ENCODE data around the gene LDB2. TPM values are rescaled to one million over a fixed set of nuclear protein-coding genes. Genes with fewer than 3 reads are reported as not detected.
A peak's percentile ranks its signal among the peaks of the same experiment; 100 is the strongest.

The LDB2 gene
- total RNA-seq, 6 experiments from 2014 or later = 24.2 to 40.4 (median 31.7) TPM

DNA sequence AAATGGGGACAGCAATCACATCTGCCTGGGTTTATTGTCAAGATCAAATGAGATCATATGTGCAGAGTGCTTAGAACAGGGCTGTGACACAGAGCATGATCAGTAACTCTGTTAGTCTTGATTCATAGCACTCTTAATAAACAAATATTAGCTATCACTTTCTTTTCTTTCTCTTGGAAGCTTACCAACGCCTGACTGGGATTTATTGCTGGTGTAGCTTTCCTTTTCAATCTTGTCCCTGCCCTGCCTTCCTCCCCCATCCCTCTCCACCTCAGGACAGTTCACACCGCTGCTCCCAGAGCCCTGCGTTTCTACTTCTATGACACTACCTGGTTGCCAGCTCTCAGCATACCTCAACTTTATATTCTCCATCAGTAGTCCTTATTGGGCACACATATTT, 120.7 kb downstream of the LDB2 start:
- H3K36me3 Mint-ChIP-seq (ENCODE audit: low read depth) = peaks cover 19% of the 10 kb centered on the region
- H3K27ac Mint-ChIP-seq = no peak overlapping the region
- no peaks in the 10 kb centered on the region for H3K9me3 Mint-ChIP-seq
- no peaks in the 10 kb centered on the region; the same call in 1 of the 2 replicates for H3K27me3 Mint-ChIP-seq (ENCODE audit: insufficient read depth)
- H3K4me1 Mint-ChIP-seq (ENCODE audit: low read depth) = peaks cover 21% of the 10 kb centered on the region
- no peak overlapping the region for H3K4me3 Mint-ChIP-seq
- TF ChIP-seq, protein P1, sequence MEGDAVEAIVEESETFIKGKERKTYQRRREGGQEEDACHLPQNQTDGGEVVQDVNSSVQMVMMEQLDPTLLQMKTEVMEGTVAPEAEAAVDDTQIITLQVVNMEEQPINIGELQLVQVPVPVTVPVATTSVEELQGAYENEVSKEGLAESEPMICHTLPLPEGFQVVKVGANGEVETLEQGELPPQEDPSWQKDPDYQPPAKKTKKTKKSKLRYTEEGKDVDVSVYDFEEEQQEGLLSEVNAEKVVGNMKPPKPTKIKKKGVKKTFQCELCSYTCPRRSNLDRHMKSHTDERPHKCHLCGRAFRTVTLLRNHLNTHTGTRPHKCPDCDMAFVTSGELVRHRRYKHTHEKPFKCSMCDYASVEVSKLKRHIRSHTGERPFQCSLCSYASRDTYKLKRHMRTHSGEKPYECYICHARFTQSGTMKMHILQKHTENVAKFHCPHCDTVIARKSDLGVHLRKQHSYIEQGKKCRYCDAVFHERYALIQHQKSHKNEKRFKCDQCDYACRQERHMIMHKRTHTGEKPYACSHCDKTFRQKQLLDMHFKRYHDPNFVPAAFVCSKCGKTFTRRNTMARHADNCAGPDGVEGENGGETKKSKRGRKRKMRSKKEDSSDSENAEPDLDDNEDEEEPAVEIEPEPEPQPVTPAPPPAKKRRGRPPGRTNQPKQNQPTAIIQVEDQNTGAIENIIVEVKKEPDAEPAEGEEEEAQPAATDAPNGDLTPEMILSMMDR (IDR thresholded peaks at IDR 0.05) = no peak
- DNase-seq = no peak

- no peaks in the 10 kb centered on the region for H3K9me3 Mint-ChIP-seq
- peaks cover 39% of the 10 kb centered on the region for H3K4me1 Mint-ChIP-seq (ENCODE audit: low read depth)
- H3K36me3 Mint-ChIP-seq (ENCODE audit: low read depth) = peaks cover 34% of the 10 kb centered on the region
- H3K27me3 Mint-ChIP-seq (ENCODE audit: insufficient read depth) = no peaks in the 10 kb centered on the region; the same call in none of the 2 replicates
- H3K27ac Mint-ChIP-seq = no peak overlapping the region
- H3K4me3 Mint-ChIP-seq = no peak overlapping the region
- TF ChIP-seq, protein P1 (IDR thresholded peaks at IDR 0.05) = no peak
- no peak for DNase-seq
Measured at GRCh38 chr4:16775411-16776154, 122.9 kb downstream of the LDB2 start.

DNA sequence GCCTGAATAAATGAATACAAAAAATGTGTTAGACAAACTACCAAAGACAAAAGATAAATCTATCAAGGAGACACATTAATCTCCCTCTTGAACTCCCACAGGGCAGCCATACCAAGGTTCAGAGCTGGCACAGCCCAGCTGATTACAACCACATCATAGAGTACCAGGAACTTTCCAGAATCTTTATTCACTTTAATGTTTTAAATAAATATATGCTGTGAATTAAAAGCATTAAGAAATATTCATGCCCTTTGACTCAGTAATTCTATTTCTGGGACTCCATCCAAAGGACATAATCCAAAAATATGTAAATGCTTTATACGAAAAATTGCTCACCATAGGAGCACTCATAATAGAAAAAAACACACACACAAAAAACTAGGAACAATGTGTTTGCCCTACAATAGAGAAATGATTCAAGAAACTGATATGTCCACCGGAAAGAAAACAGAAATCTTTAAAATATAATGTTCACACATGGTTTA, 126.0 kb downstream of the LDB2 start:
- Mint-ChIP-seq H3K27me3 (ENCODE audit: insufficient read depth) (no peaks in the 10 kb centered on the region; the same call in 1 of the 2 replicates), H3K4me3 (no peak overlapping the region), H3K36me3 (ENCODE audit: low read depth) (peaks cover 26% of the 10 kb centered on the region), H3K9me3 (no peaks in the 10 kb centered on the region), H3K4me1 (ENCODE audit: low read depth) (peaks cover 39% of the 10 kb centered on the region), H3K27ac (peak overlapping the region; percentile 19)
- TF ChIP-seq, protein P1 (IDR thresholded peaks at IDR 0.05) = no peak
- DNase-seq = no peak

- Mint-ChIP-seq H3K36me3 (ENCODE audit: low read depth) (peaks cover 26% of the 10 kb centered on the region), H3K4me1 (ENCODE audit: low read depth) (peaks cover 39% of the 10 kb centered on the region)
Measured at GRCh38 chr4:16770710-16771285, 127.6 kb downstream of the LDB2 start.

DNA sequence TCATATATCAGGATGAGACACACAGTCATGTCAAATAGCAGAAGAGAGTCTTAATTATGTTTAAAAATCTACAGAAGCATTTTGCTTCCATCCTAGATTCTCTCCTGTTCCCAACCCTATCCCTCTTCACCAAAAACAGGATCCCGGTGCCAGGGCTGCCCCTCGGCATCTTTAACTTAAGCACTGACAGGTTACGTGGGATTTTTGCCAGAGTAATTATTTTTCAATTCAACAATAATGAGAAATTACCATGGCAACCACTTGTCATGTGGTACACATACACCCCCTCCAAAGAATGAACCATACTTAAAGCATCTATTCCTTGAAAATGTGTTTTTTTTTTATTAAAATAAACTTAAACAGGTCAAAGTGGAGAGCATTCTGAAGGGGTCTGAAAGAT, 130.6 kb downstream of the LDB2 start:
- no peak overlapping the region for H3K4me3 Mint-ChIP-seq
- H3K27ac Mint-ChIP-seq = no peak overlapping the region
- peaks cover 46% of the 10 kb centered on the region for H3K4me1 Mint-ChIP-seq (ENCODE audit: low read depth)

More at GRCh38 chr4:16770710-16771285, 127.6 kb downstream of the LDB2 start:
- H3K4me3 Mint-ChIP-seq = no peak overlapping the region
- TF ChIP-seq, protein P1 (IDR thresholded peaks at IDR 0.05) = no peak
- no peak for DNase-seq
- H3K9me3 Mint-ChIP-seq = no peaks in the 10 kb centered on the region
- H3K27me3 Mint-ChIP-seq (ENCODE audit: insufficient read depth) = no peaks in the 10 kb centered on the region; the same call in 1 of the 2 replicates
- no peak overlapping the region for H3K27ac Mint-ChIP-seq

More for the DNA sequence above, 130.6 kb downstream of the LDB2 start:
- Mint-ChIP-seq H3K9me3 (no peaks in the 10 kb centered on the region), H3K27me3 (ENCODE audit: insufficient read depth) (no peaks in the 10 kb centered on the region; the same call in 1 of the 2 replicates), H3K36me3 (ENCODE audit: low read depth) (peaks cover 16% of the 10 kb centered on the region; the same call in 1 of the 2 replicates)
- no peak for DNase-seq
- TF ChIP-seq, protein P1 (IDR thresholded peaks at IDR 0.05) = no peak
